Lower leg skin (tissue), 4 donors: ENCODE measurements around the gene TBC1D22A. TPM values are rescaled to one million over a fixed set of nuclear protein-coding genes. Genes with fewer than 3 reads are reported as not detected.

ENCODE experiments used
- DNase-seq, 2 donors: peaks; one replicate each; pipeline ENCODE4 v3.0.0-alpha.2; 2019; ENCODE audit warnings: low spot score in 2 of 2
- H3K4me3 ChIP-seq: fragments of 200-600 bp; sonication (generic); 2 replicates; pipeline ENCODE4 v1.5.1; 2017; ENCODE audit warnings: mild to moderate bottlenecking, low read depth; ENCODE audit not compliant: poor library complexity, severe bottlenecking
- POLR2A ChIP-seq, 2 donors: fragments of 450-650 bp; IDR thresholded peaks; one replicate each; pipeline ENCODE4 v1.6.1; 2016 to 2017; ENCODE audit warnings: antibody characterized with exemption in 2 of 2, mild to moderate bottlenecking in 1 of 2, moderate library complexity in 1 of 2
- WGBS, 2 donors: methylation state at CpG; one replicate each; pipeline ENCODE4 v1.1.5; 2018; 5-methylcytosine and 5-hydroxymethylcytosine counted together
- intact Hi-C: fragments of 100-400 bp; cut with DNase I; formaldehyde crosslinking; loops from one replicate; pipeline ENCODE4 v1.15.0; 2023; ENCODE audit warnings: low total_unique reads
- total RNA-seq, 4 donors: library from RNA; depleted of rRNA; stranded (reverse); fragments of >200 nt; gene quantifications; one replicate each; pipeline ENCODE4 v1.1.0, GENCODE V29; 2016
- TF ChIP-seq, protein P1 (sequence below), 3 donors: fragments of 450-650 bp; IDR thresholded peaks; one replicate each; pipeline ENCODE4 v1.5.1; 2016; ENCODE audit warnings: antibody characterized with exemption in 3 of 3, mild to moderate bottlenecking in 3 of 3, moderate library complexity in 2 of 3

TBC1D22A gene
- total RNA-seq, 4 donors from 2014 or later: 21.8 to 32.3 (median 31.6) TPM

GRCh38 chr22:47051441-47052071 lies 289.1 kb downstream of the TBC1D22A start:
- H3K4me3 ChIP-seq: no peak overlapping the region
- no peak for TF ChIP-seq POLR2A (IDR thresholded peaks at IDR 0.05)
- TF ChIP-seq, protein P1, sequence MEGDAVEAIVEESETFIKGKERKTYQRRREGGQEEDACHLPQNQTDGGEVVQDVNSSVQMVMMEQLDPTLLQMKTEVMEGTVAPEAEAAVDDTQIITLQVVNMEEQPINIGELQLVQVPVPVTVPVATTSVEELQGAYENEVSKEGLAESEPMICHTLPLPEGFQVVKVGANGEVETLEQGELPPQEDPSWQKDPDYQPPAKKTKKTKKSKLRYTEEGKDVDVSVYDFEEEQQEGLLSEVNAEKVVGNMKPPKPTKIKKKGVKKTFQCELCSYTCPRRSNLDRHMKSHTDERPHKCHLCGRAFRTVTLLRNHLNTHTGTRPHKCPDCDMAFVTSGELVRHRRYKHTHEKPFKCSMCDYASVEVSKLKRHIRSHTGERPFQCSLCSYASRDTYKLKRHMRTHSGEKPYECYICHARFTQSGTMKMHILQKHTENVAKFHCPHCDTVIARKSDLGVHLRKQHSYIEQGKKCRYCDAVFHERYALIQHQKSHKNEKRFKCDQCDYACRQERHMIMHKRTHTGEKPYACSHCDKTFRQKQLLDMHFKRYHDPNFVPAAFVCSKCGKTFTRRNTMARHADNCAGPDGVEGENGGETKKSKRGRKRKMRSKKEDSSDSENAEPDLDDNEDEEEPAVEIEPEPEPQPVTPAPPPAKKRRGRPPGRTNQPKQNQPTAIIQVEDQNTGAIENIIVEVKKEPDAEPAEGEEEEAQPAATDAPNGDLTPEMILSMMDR (IDR thresholded peaks at IDR 0.05): no peak
- DNase-seq: no peak
- intact Hi-C loops: no loop called here
- 88% methylated on average over 16 to 20 of the region's 20 CpGs for WGBS, 2 donors

- WGBS, 2 donors: 95 to 98% methylated on average over 19 of the region's 19 CpGs
- intact Hi-C loops: no loop called here
- no peak overlapping the region for H3K4me3 ChIP-seq
- no peak for DNase-seq
- TF ChIP-seq POLR2A (IDR thresholded peaks at IDR 0.05): no peak
Measured at GRCh38 chr22:47052236-47053012, 290.0 kb downstream of the TBC1D22A start.

- WGBS, 2 donors: 82 to 87% methylated on average over 11 to 14 of the region's 14 CpGs
- TF ChIP-seq, protein P1 (IDR thresholded peaks at IDR 0.05): no peak
- no peak for TF ChIP-seq POLR2A (IDR thresholded peaks at IDR 0.05)
- intact Hi-C loops: no loop called here
- H3K4me3 ChIP-seq: no peak overlapping the region
- DNase-seq: no peak
Measured at GRCh38 chr22:47053013-47053725, 290.7 kb downstream of the TBC1D22A start.

DNA sequence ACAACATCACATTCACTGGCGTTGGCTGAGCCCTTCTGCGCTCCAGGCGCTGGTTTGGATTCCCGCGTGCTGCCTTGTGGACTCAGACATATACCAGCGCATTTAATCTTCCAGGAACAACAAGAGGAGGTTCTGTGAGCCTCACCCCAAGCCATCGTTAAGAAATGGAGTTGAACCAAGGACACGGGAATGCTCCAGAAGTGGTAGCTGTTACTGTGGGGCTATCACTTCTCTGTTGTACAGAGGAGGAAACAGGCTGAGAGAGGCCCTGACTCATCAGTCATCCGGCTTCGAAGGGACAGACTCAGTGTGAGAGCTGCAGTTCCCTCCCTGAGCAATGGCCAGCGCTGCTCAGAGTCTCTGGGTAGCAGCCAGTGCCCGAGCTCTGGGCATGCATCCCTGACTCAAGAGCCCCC lies 291.3 kb downstream of the TBC1D22A start:
- WGBS, 2 donors: 84 to 86% methylated on average over 12 of the region's 12 CpGs
- TF ChIP-seq, protein P1 (IDR thresholded peaks at IDR 0.05): no peak
- no peak for TF ChIP-seq POLR2A (IDR thresholded peaks at IDR 0.05)
- no peak overlapping the region for H3K4me3 ChIP-seq
- DNase-seq: no peak
- intact Hi-C loops: no loop called here

GRCh38 chr22:47054231-47055072 lies 292.0 kb downstream of the TBC1D22A start:
- 94 to 95% methylated on average over 25 to 28 of the region's 28 CpGs for whole genome bisulfite sequencing, 2 donors
- intact Hi-C loops: no loop called here
- no peak for DNase-seq
- no peak overlapping the region for H3K4me3 ChIP-seq
- no peak for TF ChIP-seq POLR2A (IDR thresholded peaks at IDR 0.05)
- TF ChIP-seq, protein P1 (IDR thresholded peaks at IDR 0.05): no peak
